Panc1 (cell line): ENCODE results near the gene HES1. TPM values are rescaled to one million over a fixed set of nuclear protein-coding genes. Genes with fewer than 3 reads are reported as not detected.
"Not testable (repeated sequence)": the region's sequence is repeated elsewhere in the genome, so short reads cannot be mapped to it uniquely, and the experiment has no call there.

ENCODE experiments used
- ATAC-seq: fragments of 200-7000 bp; cut with Tn5 transposase; 2 replicates; pipeline ENCODE4 v1.9.1; 2020; ENCODE audit warnings: mild to moderate bottlenecking, moderate library complexity
- BruUV-seq: library from RNA; stranded (reverse); fragments of 400-500 nt; replicated peaks from 2 replicates; lab custom pipeline; 2021; lab: Mats Ljungman, UMichigan
- CTCF ChIA-PET: fragments of 300-600 bp; sonication (Branson Sonifier 250); formaldehyde crosslinking; loops from one replicate; lab custom pipeline; 2022; ENCODE audit warnings: antibody characterized with exemption; lab: Charles Lee
- POLR2A ChIA-PET: fragments of 300-600 bp; sonication (Branson Sonifier 250); formaldehyde crosslinking; loops from one replicate; lab custom pipeline; 2022; ENCODE audit warnings: antibody characterized with exemption; lab: Charles Lee
- DNase-seq: peaks from one replicate; pipeline ENCODE4 v3.0.0-alpha.2; 2010; ENCODE audit warnings: low read depth, low spot score
- H3K27ac ChIP-seq: 2 replicates; pipeline ENCODE4 v1.5.1; 2011; ENCODE audit warnings: mild to moderate bottlenecking, low read length, inconsistent platforms
- H3K27me3 ChIP-seq: fragments of 200-500 bp; sonication (Bioruptor generic); 2 replicates; pipeline ENCODE4 v1.6.0; 2014; ENCODE audit warnings: low read length, inconsistent platforms; ENCODE audit not compliant: control insufficient read depth, insufficient read depth
- H3K36me3 ChIP-seq: fragments of 200-500 bp; sonication (Bioruptor generic); 2 replicates; pipeline ENCODE4 v1.5.1; 2014; ENCODE audit warnings: inconsistent platforms, mild to moderate bottlenecking, low read length, moderate library complexity; ENCODE audit not compliant: control insufficient read depth, insufficient read depth
- H3K4me1 ChIP-seq: 2 replicates; pipeline ENCODE4 v1.5.1; 2011; ENCODE audit warnings: inconsistent platforms, mild to moderate bottlenecking, low read length, moderate library complexity; ENCODE audit not compliant: control insufficient read depth, insufficient read depth
- H3K4me3 ChIP-seq, 2 experiments: 2 replicates each; pipeline ENCODE4 v1.5.1; 2011 to 2012; ENCODE audit warnings: low read depth in 2 of 2, low read length in 2 of 2, mild to moderate bottlenecking in 2 of 2, inconsistent platforms in 1 of 2, moderate library complexity in 1 of 2
- H3K9me3 ChIP-seq: fragments of 200-500 bp; sonication (Bioruptor generic); 2 replicates; pipeline ENCODE4 v1.5.1; 2014; ENCODE audit warnings: low read depth, mild to moderate bottlenecking, inconsistent platforms, low read length, moderate library complexity; ENCODE audit not compliant: control insufficient read depth, insufficient read depth
- POLR2AphosphoS5 ChIP-seq: IDR thresholded peaks from 2 replicates; pipeline ENCODE4 v1.6.1; 2012; ENCODE audit warnings: mild to moderate bottlenecking, low read depth, low read length, moderate library complexity
- SIN3A ChIP-seq: IDR thresholded peaks from 2 replicates; pipeline ENCODE4 v1.6.1; 2012; ENCODE audit warnings: low read depth, mild to moderate bottlenecking, low read length, moderate library complexity, borderline replicate concordance; ENCODE audit not compliant: insufficient read depth
- TCF7L2 ChIP-seq: IDR thresholded peaks from 2 replicates; pipeline ENCODE4 v1.6.1; 2011; ENCODE audit warnings: mild to moderate bottlenecking, low read depth, low read length, inconsistent platforms
- in situ Hi-C: cut with HindIII; loops from 2 replicates; pipeline ENCODE4 v1.10.0; 2016; ENCODE audit warnings: low sequenced_read_pairs, low pct_unique_long_range_greater_than_20kb
- intact Hi-C: fragments of 100-400 bp; cut with micrococcal nuclease; formaldehyde crosslinking; loops from one replicate; pipeline ENCODE4 v1.10.0; 2022; ENCODE audit not compliant: unreplicated experiment
- total RNA-seq: library from RNA; stranded (reverse); gene quantifications from one replicate; pipeline ENCODE4 v1.2.1, GENCODE V29; 2021; ENCODE audit not compliant: unreplicated experiment
- TF ChIP-seq, protein P1 (sequence below): fragments of 450-650 bp; IDR thresholded peaks from 2 replicates; pipeline ENCODE4 v1.5.1; 2017; ENCODE audit warnings: mild to moderate bottlenecking
- TF ChIP-seq, protein P2 (sequence below), 2 experiments: IDR thresholded peaks; 2 replicates each; pipeline ENCODE4 v1.6.1; 2011 to 2012; ENCODE audit warnings: low read depth in 2 of 2, control low read depth in 1 of 2, low read length in 1 of 2, mild to moderate bottlenecking in 1 of 2, moderate library complexity in 1 of 2; ENCODE audit not compliant: insufficient read depth in 1 of 2

HES1 gene
- total RNA-seq, 1 experiment from 2014 or later = 28.5 TPM

DNA sequence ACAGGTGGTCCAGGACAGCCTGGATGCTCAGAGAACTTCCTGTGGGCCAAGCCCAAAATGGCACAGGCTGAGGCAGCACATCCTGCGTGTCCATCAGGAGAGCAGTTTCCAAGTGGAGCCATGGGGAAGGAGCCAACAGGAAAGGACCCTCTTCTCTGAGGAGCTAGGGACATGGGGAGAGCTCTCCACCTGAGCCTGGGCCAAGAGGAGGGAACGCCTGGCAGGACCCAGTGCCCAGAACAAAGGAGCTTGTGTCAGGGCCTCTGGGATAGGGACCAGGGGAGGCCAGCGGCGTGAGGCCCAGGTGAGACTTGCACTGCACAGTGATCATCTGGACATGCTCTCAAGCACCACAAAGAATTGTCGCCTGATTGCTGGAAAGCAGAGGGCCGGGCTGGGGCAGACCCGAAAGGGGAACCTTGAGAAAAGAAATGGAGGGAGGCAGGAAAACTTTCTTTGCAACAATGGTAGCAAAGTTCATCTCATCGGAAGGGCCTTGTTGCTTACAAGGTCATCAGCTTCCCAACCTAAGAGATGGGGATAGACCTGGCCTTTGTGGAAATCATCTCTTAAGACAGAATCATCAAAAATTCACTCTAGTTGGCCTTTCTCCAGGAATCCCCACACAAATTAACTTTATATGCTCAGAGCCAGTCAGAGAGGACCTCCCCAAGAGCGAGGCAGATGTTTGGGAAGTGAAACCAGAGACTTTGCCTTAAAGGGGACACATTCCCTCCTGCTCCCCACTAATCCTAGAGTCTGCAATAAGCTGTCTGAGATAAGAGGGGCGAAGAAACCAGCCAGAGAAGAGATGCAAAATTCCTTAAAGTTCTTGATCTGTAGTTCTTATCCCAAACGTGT is 47.7 kb upstream of the HES1 start:
- intact Hi-C loops (no loop called here), in situ Hi-C loops (no loop called here)
- Histone ChIP-seq H3K36me3 (no peaks in the 10 kb centered on the region), H3K4me1 (peaks cover 27% of the 10 kb centered on the region), H3K4me3 (no peak overlapping the region), H3K27me3 (no peaks in the 10 kb centered on the region), H3K9me3 (no peaks in the 10 kb centered on the region), H3K27ac (peak overlapping the region; percentile 81; the same call in 1 of the 2 replicates)
- CTCF ChIA-PET = interaction anchor here (0.6 to 2.0 kb wide), 2 partner anchors 41 to 228 kb away, joined by 7 to 11 read pairs; no protein-coding TSS in a partner anchor
- TF ChIP-seq, protein P1, sequence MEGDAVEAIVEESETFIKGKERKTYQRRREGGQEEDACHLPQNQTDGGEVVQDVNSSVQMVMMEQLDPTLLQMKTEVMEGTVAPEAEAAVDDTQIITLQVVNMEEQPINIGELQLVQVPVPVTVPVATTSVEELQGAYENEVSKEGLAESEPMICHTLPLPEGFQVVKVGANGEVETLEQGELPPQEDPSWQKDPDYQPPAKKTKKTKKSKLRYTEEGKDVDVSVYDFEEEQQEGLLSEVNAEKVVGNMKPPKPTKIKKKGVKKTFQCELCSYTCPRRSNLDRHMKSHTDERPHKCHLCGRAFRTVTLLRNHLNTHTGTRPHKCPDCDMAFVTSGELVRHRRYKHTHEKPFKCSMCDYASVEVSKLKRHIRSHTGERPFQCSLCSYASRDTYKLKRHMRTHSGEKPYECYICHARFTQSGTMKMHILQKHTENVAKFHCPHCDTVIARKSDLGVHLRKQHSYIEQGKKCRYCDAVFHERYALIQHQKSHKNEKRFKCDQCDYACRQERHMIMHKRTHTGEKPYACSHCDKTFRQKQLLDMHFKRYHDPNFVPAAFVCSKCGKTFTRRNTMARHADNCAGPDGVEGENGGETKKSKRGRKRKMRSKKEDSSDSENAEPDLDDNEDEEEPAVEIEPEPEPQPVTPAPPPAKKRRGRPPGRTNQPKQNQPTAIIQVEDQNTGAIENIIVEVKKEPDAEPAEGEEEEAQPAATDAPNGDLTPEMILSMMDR = no peak
- no peak for TF ChIP-seq SIN3A
- TF ChIP-seq, protein P2, sequence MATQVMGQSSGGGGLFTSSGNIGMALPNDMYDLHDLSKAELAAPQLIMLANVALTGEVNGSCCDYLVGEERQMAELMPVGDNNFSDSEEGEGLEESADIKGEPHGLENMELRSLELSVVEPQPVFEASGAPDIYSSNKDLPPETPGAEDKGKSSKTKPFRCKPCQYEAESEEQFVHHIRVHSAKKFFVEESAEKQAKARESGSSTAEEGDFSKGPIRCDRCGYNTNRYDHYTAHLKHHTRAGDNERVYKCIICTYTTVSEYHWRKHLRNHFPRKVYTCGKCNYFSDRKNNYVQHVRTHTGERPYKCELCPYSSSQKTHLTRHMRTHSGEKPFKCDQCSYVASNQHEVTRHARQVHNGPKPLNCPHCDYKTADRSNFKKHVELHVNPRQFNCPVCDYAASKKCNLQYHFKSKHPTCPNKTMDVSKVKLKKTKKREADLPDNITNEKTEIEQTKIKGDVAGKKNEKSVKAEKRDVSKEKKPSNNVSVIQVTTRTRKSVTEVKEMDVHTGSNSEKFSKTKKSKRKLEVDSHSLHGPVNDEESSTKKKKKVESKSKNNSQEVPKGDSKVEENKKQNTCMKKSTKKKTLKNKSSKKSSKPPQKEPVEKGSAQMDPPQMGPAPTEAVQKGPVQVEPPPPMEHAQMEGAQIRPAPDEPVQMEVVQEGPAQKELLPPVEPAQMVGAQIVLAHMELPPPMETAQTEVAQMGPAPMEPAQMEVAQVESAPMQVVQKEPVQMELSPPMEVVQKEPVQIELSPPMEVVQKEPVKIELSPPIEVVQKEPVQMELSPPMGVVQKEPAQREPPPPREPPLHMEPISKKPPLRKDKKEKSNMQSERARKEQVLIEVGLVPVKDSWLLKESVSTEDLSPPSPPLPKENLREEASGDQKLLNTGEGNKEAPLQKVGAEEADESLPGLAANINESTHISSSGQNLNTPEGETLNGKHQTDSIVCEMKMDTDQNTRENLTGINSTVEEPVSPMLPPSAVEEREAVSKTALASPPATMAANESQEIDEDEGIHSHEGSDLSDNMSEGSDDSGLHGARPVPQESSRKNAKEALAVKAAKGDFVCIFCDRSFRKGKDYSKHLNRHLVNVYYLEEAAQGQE (IDR thresholded peaks at IDR 0.05; ENCODE audit: insufficient read depth in 1 of 2, low read depth in 2 of 2, low read length in 1 of 2) = no peak
- no peak for TF ChIP-seq TCF7L2
- no peak for TF ChIP-seq POLR2AphosphoS5
- no TSS peak for BruUV-seq
- DNase-seq (no peak), ATAC-seq (no peak)
- POLR2A ChIA-PET = interaction anchor here (0.5 kb wide), 1 partner anchor 51 kb away, joined by 8 read pairs; no protein-coding TSS in a partner anchor

DNA sequence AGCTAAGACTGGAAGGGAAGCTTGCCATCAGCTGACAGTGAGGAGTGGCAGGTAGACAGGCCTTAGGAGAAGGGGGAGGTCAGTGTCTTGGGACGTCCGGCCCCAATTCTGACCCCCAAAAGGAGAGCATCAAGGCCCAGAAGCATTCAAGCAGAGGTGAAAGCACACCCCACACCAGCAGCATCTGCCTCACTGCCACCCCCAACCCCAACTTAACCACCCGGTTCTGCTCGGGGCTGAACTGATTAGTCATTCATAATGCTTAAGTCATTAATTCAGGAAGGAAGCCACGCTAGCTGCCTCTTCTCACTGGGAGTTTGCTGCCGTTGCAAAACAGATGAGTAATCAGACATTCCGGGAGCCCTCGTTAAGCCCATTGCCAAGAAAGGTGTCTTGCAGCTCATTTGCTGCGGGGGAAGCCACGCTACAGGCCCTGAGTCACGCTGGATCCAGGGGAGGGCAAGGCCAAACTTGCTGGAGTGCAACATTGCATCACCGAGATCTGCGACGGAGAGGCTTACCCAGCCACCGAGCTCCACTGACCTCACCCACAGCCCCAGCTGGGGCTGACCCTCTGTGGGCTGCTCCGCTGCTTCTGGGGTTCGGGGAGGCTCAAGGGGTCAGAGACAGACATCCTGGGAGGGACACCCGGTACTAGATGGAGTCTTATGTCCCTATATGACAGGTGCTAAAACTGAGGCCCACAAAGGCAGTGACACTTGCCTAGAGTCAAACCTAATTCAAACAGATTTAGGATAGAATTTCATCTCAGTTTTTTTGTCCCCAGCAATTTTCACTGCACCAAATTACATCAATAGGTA is 46.4 kb upstream of the HES1 start:
- BruUV-seq = no TSS peak
- Histone ChIP-seq H3K27ac (peak overlapping the region; percentile 81), H3K9me3 (no peaks in the 10 kb centered on the region), H3K4me1 (peaks cover 27% of the 10 kb centered on the region), H3K27me3 (no peaks in the 10 kb centered on the region), H3K4me3 (no peak overlapping the region), H3K36me3 (no peaks in the 10 kb centered on the region)
- in situ Hi-C loops = no loop called here
- ChIA-PET POLR2A (interaction anchor here (1.3 kb wide), 1 partner anchor 41 kb away, joined by 4 read pairs; no protein-coding TSS in a partner anchor), CTCF (interaction anchor here (2.0 kb wide), 1 partner anchor 226 kb away, joined by 7 read pairs; no protein-coding TSS in a partner anchor)
- ATAC-seq (peak; percentile 95), DNase-seq (peak; percentile 97)
- intact Hi-C loops = no loop called here
- TF ChIP-seq, protein P2 (IDR thresholded peaks at IDR 0.05; ENCODE audit: insufficient read depth in 1 of 2, low read depth in 2 of 2, low read length in 1 of 2) = no peak
- TF ChIP-seq SIN3A (0 out of 2 replicates have a peak, but pooled peaks have one; percentile 19), POLR2AphosphoS5 (peak; percentile 87; the same call in 1 of the 2 replicates)

DNA sequence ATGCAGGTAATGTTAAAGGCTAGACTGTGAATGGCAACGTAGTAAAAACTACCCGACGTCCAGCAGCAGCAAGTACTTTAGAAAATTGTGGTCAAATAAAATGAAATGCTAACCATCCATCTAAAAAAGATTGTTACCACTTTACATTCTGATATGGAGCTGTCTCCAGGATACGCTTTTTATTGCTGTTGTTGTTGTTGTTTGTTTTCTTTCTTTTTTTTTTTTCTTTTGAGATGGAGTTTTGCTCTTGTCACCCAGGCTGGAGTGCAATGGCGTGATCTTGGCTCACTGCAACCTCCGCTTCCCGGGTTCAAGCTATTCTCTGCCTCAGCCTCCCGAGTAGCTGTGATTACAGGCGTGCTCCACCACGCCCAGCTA is 45.8 kb upstream of the HES1 start:
- DNase-seq, H3K9me3 ChIP-seq, ATAC-seq, in situ Hi-C loops, POLR2A ChIA-PET, CTCF ChIA-PET, H3K36me3 ChIP-seq, H3K27me3 ChIP-seq, BruUV-seq, intact Hi-C loops, H3K4me3 ChIP-seq: not testable (repeated sequence)
- H3K27ac ChIP-seq = peak overlapping the region; percentile 81
- H3K4me1 ChIP-seq = peaks cover 28% of the 10 kb centered on the region
